GM23338 (cell line): ENCODE measurements around the gene ENOSF1. TPM values are rescaled to one million over a fixed set of nuclear protein-coding genes. Genes with fewer than 3 reads are reported as not detected.

ENCODE experiments used
- ATAC-seq: fragments of 200-7000 bp; cut with Tn5 transposase; 3 replicates; pipeline ENCODE4 v1.9.1; 2020
- DNase-seq: peaks from one replicate; pipeline ENCODE4 v3.0.0-alpha.2; 2015; ENCODE audit warnings: low spot score
- H2AFZ ChIP-seq: fragments of 200-600 bp; sonication (generic); 2 replicates; pipeline ENCODE4 v1.8.0; 2016; ENCODE audit warnings: antibody characterized with exemption, mild to moderate bottlenecking, moderate library complexity
- H3F3A ChIP-seq: fragments of 200-600 bp; sonication (generic); replicated peaks from 2 replicates; pipeline ENCODE4 v1.8.0; 2017; ENCODE audit warnings: antibody characterized with exemption, mixed run types, low read depth
- H3K27ac ChIP-seq: fragments of 200-600 bp; sonication (generic); 2 replicates; pipeline ENCODE4 v1.6.1; 2016; ENCODE audit warnings: low read depth
- H3K27me3 ChIP-seq: fragments of 200-600 bp; sonication (generic); 2 replicates; pipeline ENCODE4 v1.8.0; 2016; ENCODE audit warnings: mild to moderate bottlenecking, mixed run types, moderate library complexity; ENCODE audit not compliant: insufficient read depth
- H3K36me3 ChIP-seq: fragments of 200-600 bp; sonication (generic); 2 replicates; pipeline ENCODE4 v1.8.0; 2016; ENCODE audit warnings: mild to moderate bottlenecking; ENCODE audit not compliant: insufficient read depth
- H3K4me1 ChIP-seq: fragments of 200-600 bp; sonication (generic); 2 replicates; pipeline ENCODE4 v1.8.0; 2016; ENCODE audit warnings: mild to moderate bottlenecking, moderate library complexity; ENCODE audit not compliant: insufficient read depth
- H3K4me2 ChIP-seq: fragments of 200-600 bp; sonication (generic); 2 replicates; pipeline ENCODE4 v1.7.1; 2017; ENCODE audit warnings: mixed run types
- H3K4me3 ChIP-seq: fragments of 200-600 bp; sonication (generic); 2 replicates; pipeline ENCODE4 v1.6.1; 2016; ENCODE audit warnings: mixed run types
- H3K79me2 ChIP-seq: fragments of 200-600 bp; sonication (generic); replicated peaks from 2 replicates; pipeline ENCODE4 v1.8.0; 2017; ENCODE audit warnings: mild to moderate bottlenecking; ENCODE audit not compliant: insufficient read depth
- H3K9me2 ChIP-seq: fragments of 200-600 bp; sonication (generic); 2 replicates; pipeline ENCODE4 v1.8.0; 2017; ENCODE audit not compliant: insufficient read depth
- H4K20me1 ChIP-seq: fragments of 200-600 bp; sonication (generic); replicated peaks from 2 replicates; pipeline ENCODE4 v1.8.0; 2017; ENCODE audit warnings: mild to moderate bottlenecking; ENCODE audit not compliant: insufficient read depth
- H3K27ac Mint-ChIP-seq: 2 replicates; pipeline ENCODE4 v1.8.0; 2020; ENCODE audit warnings: inconsistent platforms, mild to moderate bottlenecking, moderate library complexity, mixed read lengths
- H3K27me3 Mint-ChIP-seq: 3 replicates; pipeline ENCODE4 v1.8.0; 2022; ENCODE audit warnings: low read depth, mild to moderate bottlenecking, moderate library complexity, mixed read lengths, inconsistent platforms; ENCODE audit not compliant: insufficient read depth, poor library complexity
- H3K36me3 Mint-ChIP-seq: 3 replicates; pipeline ENCODE4 v1.8.0; 2021; ENCODE audit warnings: low read depth, mild to moderate bottlenecking, inconsistent platforms, moderate library complexity, mixed read lengths
- H3K4me1 Mint-ChIP-seq: 3 replicates; pipeline ENCODE4 v1.8.0; 2020; ENCODE audit warnings: mild to moderate bottlenecking, inconsistent platforms, mixed read lengths
- H3K4me3 Mint-ChIP-seq: 3 replicates; pipeline ENCODE4 v1.8.0; 2021; ENCODE audit warnings: moderate library complexity, mild to moderate bottlenecking, inconsistent platforms, mixed read lengths
- H3K9me3 Mint-ChIP-seq: 3 replicates; pipeline ENCODE4 v1.8.0; 2020; ENCODE audit warnings: moderate library complexity, mild to moderate bottlenecking, inconsistent platforms, mixed read lengths
- EZH2 ChIP-seq: fragments of 200-600 bp; sonication (generic); IDR thresholded peaks from one replicate; pipeline ENCODE4 v1.8.0; 2017; ENCODE audit warnings: antibody characterized with exemption, mild to moderate bottlenecking, low read depth; ENCODE audit not compliant: unreplicated experiment
- JUNB ChIP-seq: IDR thresholded peaks from one replicate; pipeline ENCODE4 v1.6.1; 2016; ENCODE audit warnings: antibody characterized with exemption; ENCODE audit not compliant: unreplicated experiment
- POLR2AphosphoS5 ChIP-seq: IDR thresholded peaks from 2 replicates; pipeline ENCODE4 v1.6.1; 2016; ENCODE audit warnings: antibody characterized with exemption, low read depth
- STAT1 ChIP-seq: IDR thresholded peaks from one replicate; pipeline ENCODE4 v1.6.1; 2016; ENCODE audit warnings: antibody characterized with exemption; ENCODE audit not compliant: unreplicated experiment
- polyA plus RNA-seq: library from polyadenylated mRNA; unstranded; fragments of >200 nt; fragmentation: Nextera tagmentation; extraction: Ambion mirVana; gene quantifications from 2 replicates; pipeline ENCODE4 v1.2.1, GENCODE V29; 2016
- total RNA-seq: library from RNA; depleted of rRNA; stranded (reverse); fragments of >200 nt; shearing (Covaris generic); gene quantifications from 2 replicates; pipeline ENCODE4 v1.2.3, GENCODE V29; 2014
- TF ChIP-seq, protein P1 (sequence below): fragments of 250-450 bp; sonication (Bioruptor Pico); IDR thresholded peaks from 2 replicates; pipeline ENCODE4 v1.5.0; 2020; ENCODE audit warnings: mild to moderate bottlenecking, moderate library complexity
- TF ChIP-seq, protein P2 (sequence below), 2 experiments: fragments of 200-600 bp in 1 of 2; sonication (generic) in 1 of 2; conservative IDR thresholded peaks; 2 replicates each; pipeline versions ENCODE4 v1.5.1 to v1.6.1; 2016 to 2017; ENCODE audit warnings: antibody characterized with exemption in 2 of 2, low read depth in 2 of 2, mild to moderate bottlenecking in 2 of 2, moderate library complexity in 1 of 2

Gene ENOSF1
- total and polyA plus RNA-seq, 2 experiments from 2014 or later, result 30.1 to 36.4 TPM

DNA sequence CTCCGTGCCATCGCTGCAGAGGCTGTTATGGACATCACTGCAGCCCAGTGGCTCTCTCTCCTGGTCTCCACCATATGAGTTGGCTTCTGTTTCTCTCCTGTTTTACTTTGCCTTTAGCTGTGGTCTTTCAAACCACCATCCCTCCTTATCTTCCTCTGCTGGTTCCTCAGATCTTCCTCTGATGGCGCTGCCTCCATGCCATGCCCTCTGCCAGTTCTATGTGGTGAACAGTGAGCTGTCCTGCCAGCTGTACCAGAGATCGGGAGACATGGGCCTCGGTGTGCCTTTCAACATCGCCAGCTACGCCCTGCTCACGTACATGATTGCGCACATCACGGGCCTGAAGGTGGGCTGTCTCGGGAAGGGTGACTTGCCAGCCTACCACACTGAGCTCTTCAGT is 41.9 kb downstream of the ENOSF1 start:
- Histone ChIP-seq H3K79me2 (peaks cover 14% of the 10 kb centered on the region), H3K36me3 (peaks cover 54% of the 10 kb centered on the region), H2AFZ (no peak overlapping the region), H4K20me1 (peaks cover 12% of the 10 kb centered on the region), H3F3A (peaks cover 7% of the 10 kb centered on the region; the same call in 1 of the 2 replicates), H3K4me3 (no peak overlapping the region), H3K4me2 (no peak overlapping the region), H3K27me3 (no peaks in the 10 kb centered on the region), H3K27ac (no peak overlapping the region), H3K9me2 (peaks cover 4% of the 10 kb centered on the region; the same call in 1 of the 2 replicates), H3K4me1 (no peaks in the 10 kb centered on the region)
- DNase-seq (no peak), ATAC-seq (no peak)
- TF ChIP-seq POLR2AphosphoS5 (0 out of 2 replicates have a peak, but pooled peaks have one; percentile 28), EZH2 (no peak), JUNB (no peak), STAT1 (no peak)
- TF ChIP-seq, protein P1, sequence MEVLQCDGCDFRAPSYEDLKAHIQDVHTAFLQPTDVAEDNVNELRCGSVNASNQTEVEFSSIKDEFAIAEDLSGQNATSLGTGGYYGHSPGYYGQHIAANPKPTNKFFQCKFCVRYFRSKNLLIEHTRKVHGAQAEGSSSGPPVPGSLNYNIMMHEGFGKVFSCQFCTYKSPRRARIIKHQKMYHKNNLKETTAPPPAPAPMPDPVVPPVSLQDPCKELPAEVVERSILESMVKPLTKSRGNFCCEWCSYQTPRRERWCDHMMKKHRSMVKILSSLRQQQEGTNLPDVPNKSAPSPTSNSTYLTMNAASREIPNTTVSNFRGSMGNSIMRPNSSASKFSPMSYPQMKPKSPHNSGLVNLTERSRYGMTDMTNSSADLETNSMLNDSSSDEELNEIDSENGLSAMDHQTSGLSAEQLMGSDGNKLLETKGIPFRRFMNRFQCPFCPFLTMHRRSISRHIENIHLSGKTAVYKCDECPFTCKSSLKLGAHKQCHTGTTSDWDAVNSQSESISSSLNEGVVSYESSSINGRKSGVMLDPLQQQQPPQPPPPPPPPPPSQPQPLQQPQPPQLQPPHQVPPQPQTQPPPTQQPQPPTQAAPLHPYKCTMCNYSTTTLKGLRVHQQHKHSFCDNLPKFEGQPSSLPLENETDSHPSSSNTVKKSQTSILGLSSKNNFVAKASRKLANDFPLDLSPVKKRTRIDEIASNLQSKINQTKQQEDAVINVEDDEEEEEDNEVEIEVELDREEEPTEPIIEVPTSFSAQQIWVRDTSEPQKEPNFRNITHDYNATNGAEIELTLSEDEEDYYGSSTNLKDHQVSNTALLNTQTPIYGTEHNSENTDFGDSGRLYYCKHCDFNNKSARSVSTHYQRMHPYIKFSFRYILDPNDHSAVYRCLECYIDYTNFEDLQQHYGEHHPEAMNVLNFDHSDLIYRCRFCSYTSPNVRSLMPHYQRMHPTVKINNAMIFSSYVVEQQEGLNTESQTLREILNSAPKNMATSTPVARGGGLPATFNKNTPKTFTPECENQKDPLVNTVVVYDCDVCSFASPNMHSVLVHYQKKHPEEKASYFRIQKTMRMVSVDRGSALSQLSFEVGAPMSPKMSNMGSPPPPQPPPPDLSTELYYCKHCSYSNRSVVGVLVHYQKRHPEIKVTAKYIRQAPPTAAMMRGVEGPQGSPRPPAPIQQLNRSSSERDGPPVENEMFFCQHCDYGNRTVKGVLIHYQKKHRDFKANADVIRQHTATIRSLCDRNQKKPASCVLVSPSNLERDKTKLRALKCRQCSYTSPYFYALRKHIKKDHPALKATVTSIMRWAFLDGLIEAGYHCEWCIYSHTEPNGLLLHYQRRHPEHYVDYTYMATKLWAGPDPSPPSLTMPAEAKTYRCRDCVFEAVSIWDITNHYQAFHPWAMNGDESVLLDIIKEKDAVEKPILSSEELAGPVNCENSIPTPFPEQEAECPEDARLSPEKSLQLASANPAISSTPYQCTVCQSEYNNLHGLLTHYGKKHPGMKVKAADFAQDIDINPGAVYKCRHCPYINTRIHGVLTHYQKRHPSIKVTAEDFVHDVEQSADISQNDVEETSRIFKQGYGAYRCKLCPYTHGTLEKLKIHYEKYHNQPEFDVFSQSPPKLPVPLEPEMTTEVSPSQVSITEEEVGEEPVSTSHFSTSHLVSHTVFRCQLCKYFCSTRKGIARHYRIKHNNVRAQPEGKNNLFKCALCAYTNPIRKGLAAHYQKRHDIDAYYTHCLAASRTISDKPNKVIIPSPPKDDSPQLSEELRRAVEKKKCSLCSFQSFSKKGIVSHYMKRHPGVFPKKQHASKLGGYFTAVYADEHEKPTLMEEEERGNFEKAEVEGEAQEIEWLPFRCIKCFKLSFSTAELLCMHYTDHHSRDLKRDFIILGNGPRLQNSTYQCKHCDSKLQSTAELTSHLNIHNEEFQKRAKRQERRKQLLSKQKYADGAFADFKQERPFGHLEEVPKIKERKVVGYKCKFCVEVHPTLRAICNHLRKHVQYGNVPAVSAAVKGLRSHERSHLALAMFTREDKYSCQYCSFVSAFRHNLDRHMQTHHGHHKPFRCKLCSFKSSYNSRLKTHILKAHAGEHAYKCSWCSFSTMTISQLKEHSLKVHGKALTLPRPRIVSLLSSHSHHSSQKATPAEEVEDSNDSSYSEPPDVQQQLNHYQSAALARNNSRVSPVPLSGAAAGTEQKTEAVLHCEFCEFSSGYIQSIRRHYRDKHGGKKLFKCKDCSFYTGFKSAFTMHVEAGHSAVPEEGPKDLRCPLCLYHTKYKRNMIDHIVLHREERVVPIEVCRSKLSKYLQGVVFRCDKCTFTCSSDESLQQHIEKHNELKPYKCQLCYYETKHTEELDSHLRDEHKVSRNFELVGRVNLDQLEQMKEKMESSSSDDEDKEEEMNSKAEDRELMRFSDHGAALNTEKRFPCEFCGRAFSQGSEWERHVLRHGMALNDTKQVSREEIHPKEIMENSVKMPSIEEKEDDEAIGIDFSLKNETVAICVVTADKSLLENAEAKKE (CRISPR knock-in tag), result no peak
- TF ChIP-seq, protein P2, sequence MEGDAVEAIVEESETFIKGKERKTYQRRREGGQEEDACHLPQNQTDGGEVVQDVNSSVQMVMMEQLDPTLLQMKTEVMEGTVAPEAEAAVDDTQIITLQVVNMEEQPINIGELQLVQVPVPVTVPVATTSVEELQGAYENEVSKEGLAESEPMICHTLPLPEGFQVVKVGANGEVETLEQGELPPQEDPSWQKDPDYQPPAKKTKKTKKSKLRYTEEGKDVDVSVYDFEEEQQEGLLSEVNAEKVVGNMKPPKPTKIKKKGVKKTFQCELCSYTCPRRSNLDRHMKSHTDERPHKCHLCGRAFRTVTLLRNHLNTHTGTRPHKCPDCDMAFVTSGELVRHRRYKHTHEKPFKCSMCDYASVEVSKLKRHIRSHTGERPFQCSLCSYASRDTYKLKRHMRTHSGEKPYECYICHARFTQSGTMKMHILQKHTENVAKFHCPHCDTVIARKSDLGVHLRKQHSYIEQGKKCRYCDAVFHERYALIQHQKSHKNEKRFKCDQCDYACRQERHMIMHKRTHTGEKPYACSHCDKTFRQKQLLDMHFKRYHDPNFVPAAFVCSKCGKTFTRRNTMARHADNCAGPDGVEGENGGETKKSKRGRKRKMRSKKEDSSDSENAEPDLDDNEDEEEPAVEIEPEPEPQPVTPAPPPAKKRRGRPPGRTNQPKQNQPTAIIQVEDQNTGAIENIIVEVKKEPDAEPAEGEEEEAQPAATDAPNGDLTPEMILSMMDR (conservative IDR thresholded peaks at IDR 0.05; ENCODE audit: low read depth in 2 of 2), result no peak
- peaks cover 87% of the 10 kb centered on the region for H3K36me3 Mint-ChIP-seq
- H3K9me3 Mint-ChIP-seq, result peaks cover 11% of the 10 kb centered on the region; the same call in 2 of the 3 replicates
- peaks cover 7% of the 10 kb centered on the region for H3K27me3 Mint-ChIP-seq
- H3K4me1 Mint-ChIP-seq, result peaks cover 2% of the 10 kb centered on the region; the same call in 2 of the 3 replicates
- no peak overlapping the region; the same call in 2 of the 3 replicates for H3K4me3 Mint-ChIP-seq
- peak overlapping the region; percentile 26; the same call in 1 of the 2 replicates for H3K27ac Mint-ChIP-seq
